Erythroblast (primary cell): ENCODE results near the gene FICD.
"Not testable (repeated sequence)": the region's sequence is repeated elsewhere in the genome, so short reads cannot be mapped to it uniquely, and the experiment has no call there.

Experiments used
- DNase-seq, 2 experiments: peaks; one replicate each; lab custom pipeline; 2025; lab: John Stamatoyannopoulos, UW
- GATA1 ChIP-seq: IDR thresholded peaks from 2 replicates; pipeline ENCODE4 v1.6.1; 2011; ENCODE audit warnings: low read depth, mild to moderate bottlenecking, control low read depth, low read length, moderate library complexity
- POLR2A ChIP-seq: IDR thresholded peaks from 2 replicates; pipeline ENCODE4 v1.6.1; 2011; ENCODE audit warnings: mild to moderate bottlenecking, low read length

FICD gene

DNA sequence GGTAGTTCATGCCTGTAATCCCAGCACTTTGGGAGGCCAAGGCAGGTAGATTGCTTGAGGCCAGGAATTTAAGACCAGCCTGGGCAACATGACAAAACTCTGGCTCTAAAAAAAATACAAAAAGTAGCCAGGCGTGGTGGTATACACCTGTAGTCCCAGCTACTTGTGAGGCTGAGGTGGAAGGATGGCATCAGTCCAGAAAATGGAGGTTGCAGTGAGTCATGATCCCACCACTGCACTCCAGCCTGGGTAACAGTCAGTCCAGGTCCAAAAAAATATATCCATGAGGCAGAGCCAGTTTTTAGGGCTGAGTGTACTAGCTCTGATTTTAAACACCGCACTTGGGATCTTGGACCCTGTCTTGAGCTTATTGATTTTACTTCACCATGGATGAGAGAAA lies 30.6 kb upstream of the FICD start:
- TF ChIP-seq GATA1 (no peak), POLR2A (no peak)
- no peak for DNase-seq

DNA sequence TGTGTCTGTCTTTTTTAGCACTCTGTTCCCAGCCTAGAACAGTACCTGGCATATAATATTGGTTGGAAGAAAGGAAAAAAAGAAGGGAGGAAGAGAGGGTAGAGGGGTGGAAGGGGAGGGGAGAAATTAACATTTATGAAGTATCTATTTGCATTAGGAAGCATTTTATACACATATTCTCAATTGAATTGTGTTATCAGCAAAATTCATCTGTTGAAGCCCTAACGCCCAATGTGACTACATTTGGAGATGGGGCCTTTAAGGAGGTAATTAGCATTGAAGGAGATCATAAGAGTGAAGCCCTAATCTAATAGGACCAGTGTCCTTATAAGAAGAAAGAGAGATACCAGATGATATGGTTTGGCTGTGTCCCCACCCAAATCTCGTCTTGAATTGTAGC lies 30.2 kb upstream of the FICD start:
- DNase-seq, result no peak
- TF ChIP-seq GATA1, result no peak
- no peak for TF ChIP-seq POLR2A

DNA sequence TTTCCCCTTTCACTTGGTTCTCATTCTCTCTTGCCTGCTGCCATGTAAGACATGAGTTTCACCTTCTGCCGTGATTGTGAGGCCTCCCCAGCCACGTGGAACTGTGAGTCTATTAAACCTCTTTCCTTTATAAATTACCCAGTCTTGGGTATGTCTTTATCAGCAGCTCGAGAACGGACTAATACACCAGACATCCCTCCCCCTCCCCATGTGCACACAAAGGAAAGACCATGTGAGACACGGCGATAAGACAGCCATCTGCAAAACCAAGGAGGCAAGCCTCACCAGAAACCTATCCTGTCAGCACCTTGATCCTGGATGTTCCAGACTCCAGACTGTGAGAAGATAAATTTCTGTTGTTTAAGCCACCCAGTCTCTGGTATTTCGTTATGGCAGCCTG lies 29.7 kb upstream of the FICD start:
- peak in 1 of 2 experiments; percentile 9 for DNase-seq

DNA sequence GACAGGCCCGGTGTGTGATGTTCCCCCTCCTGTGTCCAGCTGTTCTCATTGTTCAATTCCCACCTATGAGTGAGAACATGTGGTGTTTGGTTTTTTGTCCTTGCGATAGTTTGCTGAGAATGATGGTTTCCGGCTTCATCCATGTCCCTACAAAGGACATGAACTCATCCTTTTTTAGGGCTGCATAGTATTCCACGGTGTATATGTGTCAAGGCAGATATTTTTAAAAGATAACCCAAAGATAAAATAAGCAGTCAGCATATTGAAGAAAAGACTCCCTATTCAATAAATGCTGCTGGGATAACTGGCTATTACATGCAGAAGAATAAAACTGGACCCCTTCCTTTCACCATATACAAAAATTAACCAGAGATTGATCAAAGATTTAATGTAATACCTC lies 28.0 kb upstream of the FICD start:
- DNase-seq, result not testable (repeated sequence)

DNA sequence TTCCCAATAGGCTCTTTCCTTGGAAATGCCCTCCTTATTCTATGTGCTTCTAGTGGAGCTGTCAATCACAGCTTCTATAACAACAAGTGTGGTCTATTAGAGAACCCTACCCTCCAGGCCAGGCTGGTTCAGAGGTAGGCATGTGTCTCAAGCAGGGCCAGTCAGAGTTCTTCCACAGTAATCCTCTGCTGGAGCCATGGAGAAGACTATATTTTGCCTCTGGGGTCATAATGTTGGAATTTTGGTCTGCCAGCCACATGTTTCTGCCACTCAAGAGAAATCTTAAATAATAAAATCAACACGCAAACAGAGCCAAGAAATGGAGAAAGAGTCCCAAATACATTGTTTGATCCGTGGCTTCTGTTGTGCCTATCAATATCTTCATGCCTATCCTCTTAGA lies 23.8 kb upstream of the FICD start:
- no peak for DNase-seq
- TF ChIP-seq GATA1 (no peak), POLR2A (no peak)

DNA sequence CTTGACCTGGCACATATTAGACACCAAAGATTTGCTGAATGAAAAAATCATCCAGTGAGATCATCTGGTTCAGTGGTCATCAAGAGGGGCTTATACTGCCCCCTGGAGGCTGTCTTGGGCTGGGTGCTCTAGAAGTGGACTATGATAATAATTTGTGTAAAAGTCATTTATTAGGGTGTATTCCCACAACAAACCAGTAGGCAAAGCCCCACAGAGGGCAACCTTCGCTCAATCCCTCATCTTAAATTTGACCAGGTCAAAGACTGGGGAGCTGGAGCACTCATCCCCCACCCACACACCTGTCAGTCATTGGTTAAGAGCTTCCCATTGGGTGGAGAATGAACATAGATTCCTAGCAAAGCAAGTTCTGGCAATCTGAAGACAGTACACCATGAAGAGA lies 20.0 kb upstream of the FICD start:
- peak; percentile 61 to 75 for DNase-seq
- TF ChIP-seq POLR2A (no peak), GATA1 (no peak)

DNA sequence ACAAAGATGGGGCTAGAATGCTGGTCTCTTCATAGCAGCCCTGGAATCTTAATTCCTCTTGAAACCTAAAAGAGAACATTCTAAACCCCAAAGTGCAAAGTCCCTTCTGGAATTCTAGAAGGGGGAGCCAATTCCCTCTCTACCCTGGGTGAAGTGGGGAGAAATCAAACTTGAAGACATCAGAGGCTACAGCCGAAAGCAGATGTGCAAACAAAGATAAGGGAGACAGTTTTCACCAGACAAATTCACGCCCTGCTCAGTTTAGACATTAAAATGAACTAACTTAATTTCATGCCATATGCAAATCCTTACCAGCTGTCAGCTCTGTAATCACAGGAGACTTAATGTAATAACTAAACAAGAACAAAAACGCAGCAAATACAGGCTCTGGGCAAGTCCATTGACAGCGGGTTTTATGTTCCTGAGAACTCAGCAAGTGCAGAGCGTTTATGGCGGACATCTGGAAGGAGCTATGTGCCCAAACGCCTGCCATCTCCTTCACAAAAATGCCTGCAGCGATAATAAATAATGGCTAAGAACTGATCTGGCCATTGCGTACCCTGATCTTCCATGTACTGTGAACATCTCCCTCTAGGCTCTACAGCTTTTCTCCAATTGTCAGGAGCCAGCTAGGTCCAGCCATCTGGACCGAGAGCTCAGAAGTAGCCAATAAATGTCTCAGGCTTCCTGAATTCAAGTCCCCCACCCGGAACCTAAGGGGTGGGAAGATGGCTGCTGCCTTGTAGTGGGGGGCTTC lies 19.1 kb upstream of the FICD start:
- no peak for TF ChIP-seq GATA1
- TF ChIP-seq POLR2A, result no peak
- DNase-seq, result no peak

DNA sequence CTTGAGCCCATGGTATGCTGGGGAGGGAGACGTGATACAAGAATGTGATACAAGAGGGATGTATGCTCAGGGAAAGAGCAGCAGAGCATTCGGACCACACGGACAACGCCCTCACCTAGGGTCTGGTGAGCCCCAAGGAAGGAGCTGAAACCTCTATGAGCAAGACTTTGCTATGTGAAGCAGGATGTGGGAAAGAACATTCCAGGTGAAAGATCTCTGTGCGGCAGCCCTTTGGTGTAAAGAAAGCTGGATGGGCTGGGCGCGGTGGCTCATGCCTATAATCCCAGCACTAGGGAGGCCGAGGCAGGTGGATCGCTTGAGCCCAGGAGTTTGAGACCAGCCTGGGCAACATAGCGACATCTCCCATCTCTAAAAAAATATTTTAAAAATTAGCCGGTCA lies 16.9 kb upstream of the FICD start:
- no peak for DNase-seq
- TF ChIP-seq GATA1, result no peak
- no peak for TF ChIP-seq POLR2A

DNA sequence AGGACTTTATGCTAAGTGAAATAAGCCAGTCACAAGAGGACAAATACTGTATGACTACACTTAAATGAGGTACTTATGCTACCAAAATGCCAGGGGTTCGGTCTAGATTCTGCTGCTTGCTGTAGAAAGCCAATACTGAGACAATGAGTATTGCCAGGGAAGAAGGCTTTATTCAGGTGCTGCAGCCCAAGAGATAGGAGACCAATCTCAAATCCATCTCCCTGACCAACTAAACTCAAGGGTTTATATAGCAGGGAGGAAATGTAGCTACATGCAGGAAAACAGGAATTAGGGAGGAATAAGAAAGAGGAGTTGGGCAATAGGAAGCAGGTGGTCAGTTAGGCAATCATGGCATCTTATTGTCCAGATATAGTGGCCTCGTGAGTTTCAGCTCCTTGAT lies 12.2 kb upstream of the FICD start:
- TF ChIP-seq GATA1, result no peak
- DNase-seq, result no peak

DNA sequence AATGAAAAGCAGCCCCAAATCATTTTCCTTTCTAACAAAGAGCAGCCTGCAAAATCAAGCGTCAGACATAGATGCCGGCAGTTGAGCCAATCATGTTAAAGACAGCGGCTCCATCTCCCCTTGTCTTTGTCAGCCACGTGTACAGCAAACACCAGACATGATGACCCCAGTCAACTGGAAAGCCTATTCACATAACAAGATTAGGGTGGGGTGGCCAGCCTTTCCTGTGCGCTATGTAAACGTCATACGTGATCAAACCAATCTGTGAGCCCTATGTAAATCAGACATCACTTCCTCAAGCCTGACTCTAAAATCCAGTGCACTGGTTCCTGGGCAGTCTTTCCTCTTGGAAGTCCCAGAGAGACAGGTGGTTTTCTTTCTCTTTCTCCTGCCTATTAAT lies 9.9 kb upstream of the FICD start:
- TF ChIP-seq POLR2A, result no peak
- TF ChIP-seq GATA1, result no peak
- no peak for DNase-seq

DNA sequence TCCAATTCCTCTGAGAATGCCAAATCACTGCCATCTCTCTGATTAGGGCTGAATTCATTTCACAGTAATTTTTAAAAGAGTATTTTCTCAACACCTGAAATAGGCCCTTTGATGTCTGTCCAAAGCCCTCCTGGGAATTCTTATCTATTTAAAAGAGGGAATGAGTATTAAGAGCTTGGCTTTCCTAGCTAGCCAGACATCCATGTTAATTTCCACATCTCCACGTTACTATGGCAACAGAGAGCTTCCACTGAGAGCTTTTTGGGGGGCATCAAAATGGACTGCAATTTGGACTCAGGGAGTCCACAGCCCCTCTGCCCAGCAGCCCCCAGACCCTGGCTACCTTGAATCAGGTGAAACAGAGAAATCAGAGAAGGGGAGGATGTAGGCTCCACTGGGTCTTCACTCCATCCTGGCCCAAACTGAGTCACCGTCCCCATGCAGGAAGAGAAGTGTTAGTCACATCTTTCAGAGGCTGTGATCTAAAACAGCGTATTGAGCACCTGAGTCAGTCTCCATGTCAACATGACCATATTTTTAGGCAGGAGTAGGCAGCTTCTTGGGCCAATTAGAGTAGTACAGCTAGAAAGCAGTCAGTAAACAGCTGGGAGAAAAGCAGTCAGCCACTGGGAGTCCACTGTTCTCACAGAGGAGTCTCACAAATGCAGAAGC lies 7.0 kb upstream of the FICD start:
- TF ChIP-seq POLR2A (no peak), GATA1 (no peak)
- DNase-seq, result no peak

DNA sequence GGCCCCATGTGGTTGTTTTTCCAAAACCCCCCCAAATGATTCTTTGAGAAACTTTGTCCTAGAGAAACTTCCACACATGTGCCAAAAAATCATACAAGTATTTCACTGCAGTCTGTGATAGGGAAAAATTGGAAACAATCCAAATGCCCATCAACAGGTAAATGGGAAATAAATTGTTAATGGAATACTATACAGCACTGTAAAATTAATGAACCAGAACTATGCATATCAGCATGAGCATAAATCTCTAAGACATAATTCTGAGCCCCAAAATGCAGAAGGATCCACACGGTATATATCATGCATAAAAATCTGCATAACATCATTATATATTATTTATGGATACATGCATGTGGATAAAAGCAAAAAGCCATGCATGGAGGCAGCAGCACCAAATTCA lies 5.3 kb upstream of the FICD start:
- no peak for DNase-seq
- TF ChIP-seq GATA1 (no peak), POLR2A (no peak)

DNA sequence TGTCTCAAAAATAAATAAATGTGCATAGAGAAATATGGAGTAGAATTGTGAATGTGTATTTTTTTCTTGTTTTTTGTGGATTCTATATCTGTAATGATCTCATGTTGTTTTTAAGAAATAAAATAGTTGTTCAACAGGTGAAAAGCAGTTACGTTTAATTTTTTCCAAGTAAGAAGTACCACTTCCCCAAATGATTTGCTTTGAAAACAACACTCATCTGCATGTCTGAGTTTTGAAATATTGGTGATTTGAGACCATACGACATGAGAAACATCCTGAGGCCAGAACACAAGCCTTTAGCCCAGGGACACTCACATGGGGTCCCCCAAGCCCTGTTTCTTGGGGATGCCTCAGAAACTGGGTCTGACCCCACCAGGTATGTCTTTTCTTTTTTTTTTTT lies 4.2 kb upstream of the FICD start:
- no peak for TF ChIP-seq GATA1
- TF ChIP-seq POLR2A, result no peak
- DNase-seq, result no peak

DNA sequence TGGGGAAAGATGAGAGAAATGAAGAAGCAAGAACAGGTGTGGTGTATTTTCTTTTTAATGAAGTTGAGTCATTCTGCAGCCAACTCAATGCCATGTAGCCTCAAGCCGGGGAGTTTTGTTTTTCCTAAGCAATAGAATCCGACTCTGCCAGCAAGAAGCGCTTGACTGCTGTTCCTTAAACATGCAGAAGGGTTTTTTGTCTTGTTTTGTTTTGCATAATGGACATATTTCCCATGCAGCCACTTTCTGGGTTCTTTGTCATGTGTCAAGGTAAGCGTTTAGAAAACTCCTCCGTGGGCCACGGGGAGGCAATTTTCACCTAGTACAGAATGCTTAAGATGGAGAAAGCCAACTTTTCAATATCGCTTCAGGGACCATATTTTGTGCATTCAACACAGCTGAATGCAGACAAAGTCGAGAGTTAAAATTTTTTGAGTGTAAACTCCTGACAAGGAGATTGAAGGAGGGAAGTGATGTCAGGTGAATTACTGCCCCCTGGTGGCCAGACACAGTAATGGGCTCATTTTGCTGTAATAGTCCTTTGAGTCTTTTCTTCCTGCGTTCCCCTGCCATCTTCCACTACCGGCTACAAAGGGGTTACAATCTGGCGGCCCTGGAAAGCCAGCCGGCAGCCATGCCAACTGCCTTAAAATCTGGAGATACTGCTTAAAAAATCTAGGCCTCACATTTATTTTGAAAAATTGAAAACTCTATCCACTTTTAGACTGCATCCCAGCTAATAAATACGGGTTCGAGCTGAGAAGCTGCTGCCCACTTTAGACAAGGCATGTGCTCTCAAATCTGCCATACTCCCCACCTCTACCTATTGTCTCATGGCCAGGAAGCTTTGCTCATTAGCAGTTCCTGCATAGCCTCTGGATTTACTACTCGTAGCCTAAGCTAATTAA lies 3.2 kb upstream of the FICD start:
- peak; percentile 71 to 85 for DNase-seq
- no peak for TF ChIP-seq POLR2A
- TF ChIP-seq GATA1, result no peak
